Measurements from ENCODE around the gene ERAL1.

Gene ERAL1

GRCh38 chr17:28856028-28856574 is 1.3 kb downstream of the ERAL1 start:
- TF ChIP-seq CTCF (IDR thresholded peaks at IDR 0.05), result no peak

GRCh38 chr17:28857905-28858800 is 3.3 kb downstream of the ERAL1 start:
- no peak for TF ChIP-seq CTCF (IDR thresholded peaks at IDR 0.05)

- no peak for TF ChIP-seq CTCF (IDR thresholded peaks at IDR 0.05)
Measured at GRCh38 chr17:28858801-28859355, 4.1 kb downstream of the ERAL1 start.

GRCh38 chr17:28860363-28860808 is 5.6 kb downstream of the ERAL1 start:
- TF ChIP-seq CTCF (IDR thresholded peaks at IDR 0.05), result no peak

- no peak for TF ChIP-seq CTCF (IDR thresholded peaks at IDR 0.05)
Measured at GRCh38 chr17:28861393-28862203, 6.8 kb downstream of the ERAL1 start.

GRCh38 chr17:28862561-28862960 is 7.7 kb downstream of the ERAL1 start:
- TF ChIP-seq CTCF (IDR thresholded peaks at IDR 0.05), result no peak

- TF ChIP-seq CTCF (IDR thresholded peaks at IDR 0.05), result no peak
Measured at GRCh38 chr17:28863953-28864352, 9.1 kb downstream of the ERAL1 start.
